ENCODE results near the gene SSC5D.

SSC5D gene

DNA sequence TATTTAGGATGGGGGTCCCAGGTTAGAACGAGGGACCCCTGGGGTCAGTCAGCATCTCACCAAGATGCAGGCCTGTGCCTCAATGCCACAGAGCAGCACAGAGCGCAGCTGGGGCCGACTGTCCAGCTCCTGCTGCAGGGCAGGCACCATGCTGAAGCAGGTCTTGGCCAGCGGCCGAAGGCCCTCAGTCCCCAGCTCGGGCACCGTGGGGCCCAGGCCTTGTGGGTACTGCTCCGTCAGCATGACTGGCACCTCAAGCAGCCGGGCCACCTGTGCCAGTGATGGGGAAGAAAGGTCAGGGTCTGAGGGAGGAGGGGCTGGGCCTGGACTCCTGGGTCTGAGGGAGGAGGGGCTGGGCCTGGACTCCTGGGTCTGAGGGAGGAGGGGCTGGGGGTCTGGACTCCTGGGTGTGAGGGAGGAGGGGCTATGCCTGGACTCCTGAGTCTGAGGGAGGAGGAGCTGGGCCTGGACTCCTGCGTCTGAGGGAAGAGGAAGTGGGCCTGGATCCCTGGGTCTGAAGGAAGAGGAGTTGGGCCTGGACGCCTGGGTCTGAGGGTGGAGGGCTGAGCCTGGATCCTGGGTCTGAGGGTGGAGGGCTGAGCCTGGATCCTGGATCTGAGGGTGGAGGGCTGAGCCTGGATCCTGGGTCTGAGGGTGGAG is 32.5 kb upstream of the SSC5D start:
- no peak for DNase-seq

DNA sequence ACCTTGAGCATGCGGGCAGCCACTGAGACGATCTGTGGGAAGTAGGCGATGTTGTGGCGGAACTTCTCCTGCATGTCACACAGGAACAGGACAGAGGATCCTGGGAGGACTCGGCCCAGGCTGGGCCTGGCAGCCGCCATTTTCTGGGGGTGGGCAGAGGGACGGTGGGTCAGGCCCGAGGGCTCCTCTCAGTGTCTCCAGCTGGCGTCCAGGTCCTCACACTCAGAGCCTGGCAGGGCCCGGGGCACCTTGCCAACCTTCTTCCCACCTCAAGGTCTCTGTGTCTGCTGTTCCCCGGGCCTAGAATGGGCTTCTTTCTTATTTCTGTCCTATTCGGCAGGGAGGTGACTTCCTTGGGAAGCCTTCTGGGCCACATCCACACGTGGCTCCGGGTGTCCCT is 31.9 kb upstream of the SSC5D start:
- DNase-seq: no peak

DNA sequence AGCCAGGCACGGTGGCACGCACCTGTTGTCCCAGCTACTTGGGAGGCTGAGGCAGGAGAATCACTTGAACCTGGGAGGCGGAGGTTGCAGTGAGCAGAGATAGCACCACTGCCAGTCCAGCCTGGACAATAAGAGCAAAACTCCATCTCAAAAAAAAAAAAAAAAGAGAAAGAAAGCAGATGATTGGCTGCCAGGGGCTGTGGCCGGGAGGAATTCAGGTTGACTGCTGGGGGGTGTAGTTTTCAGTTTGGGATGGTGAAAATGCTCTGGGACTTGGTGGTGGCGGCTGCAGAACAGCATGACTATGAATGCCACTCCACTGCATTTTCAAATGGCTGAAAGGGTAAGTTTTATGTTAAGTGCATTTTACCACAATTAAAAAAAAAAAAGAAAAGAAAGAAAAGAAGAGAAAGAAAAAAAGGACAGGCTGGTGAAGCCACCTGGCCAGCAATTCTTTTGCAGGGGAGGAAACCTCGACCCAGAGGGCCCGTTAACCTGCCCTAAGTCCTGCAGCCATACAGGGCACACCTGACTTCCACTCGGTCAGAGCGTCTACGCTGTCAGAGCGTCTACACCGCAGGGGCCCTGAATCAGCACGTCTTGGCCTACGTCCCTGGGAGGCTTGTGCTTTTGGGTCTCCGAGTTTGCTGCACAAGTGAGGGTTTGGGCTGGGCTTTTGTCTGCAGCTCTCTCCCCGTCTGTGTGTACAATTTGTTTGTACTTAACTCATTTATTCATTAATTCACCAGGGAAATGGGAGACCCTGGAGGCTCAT is 30.4 kb upstream of the SSC5D start:
- DNase-seq: no peak

DNA sequence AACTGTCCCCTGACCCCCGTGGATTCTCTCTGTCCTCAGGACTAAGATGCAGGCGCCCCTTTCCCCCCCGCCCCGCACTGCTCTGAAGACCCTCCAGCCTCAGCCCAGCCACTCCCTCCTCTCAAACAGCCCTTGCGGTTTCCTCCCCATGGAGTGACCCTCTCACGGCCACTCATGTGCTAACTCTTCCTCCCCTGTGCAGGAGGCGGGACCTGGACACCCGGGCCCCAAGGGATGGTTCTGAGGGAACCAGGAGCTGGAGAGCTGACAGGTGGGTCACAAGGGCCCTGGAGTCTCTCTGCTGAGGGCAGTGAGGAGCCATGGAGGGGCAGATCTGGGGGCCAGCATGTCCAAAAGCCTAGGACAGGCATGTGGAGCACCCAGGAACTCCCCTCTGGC is 28.7 kb upstream of the SSC5D start:
- no peak for DNase-seq

DNA sequence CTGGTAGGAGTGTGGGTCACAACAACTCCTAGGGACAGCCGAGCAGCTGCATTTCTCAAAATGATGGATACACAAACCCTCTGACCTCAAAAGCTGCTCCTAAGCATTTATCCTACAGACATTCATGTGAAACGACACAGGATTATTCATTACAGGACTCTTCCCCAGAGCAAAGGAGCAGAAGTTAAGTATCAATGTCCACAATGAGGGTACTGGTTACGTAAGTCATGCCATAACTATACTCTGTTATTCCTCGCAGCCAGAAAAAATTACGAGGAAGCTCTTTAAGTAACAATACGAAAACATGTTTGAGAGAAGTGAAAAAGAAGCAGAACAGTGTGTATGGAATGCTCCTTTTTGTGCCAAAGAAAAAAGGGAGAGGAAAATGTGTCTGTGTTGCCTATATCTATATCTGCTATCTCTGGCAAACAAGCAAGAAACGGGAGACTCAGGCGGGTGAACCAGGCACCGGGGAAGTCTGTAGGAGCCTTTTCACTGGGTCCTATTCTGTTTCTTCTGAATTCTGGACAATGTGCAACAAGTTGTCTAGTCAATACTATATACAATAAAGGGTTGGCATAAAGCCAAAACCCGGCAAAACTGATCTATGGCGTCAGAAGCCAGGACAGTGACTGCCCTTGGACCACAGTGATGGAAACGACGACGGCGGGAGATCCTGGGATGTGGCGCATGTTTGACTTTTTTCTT is 28.1 kb upstream of the SSC5D start:
- DNase-seq: no peak

DNA sequence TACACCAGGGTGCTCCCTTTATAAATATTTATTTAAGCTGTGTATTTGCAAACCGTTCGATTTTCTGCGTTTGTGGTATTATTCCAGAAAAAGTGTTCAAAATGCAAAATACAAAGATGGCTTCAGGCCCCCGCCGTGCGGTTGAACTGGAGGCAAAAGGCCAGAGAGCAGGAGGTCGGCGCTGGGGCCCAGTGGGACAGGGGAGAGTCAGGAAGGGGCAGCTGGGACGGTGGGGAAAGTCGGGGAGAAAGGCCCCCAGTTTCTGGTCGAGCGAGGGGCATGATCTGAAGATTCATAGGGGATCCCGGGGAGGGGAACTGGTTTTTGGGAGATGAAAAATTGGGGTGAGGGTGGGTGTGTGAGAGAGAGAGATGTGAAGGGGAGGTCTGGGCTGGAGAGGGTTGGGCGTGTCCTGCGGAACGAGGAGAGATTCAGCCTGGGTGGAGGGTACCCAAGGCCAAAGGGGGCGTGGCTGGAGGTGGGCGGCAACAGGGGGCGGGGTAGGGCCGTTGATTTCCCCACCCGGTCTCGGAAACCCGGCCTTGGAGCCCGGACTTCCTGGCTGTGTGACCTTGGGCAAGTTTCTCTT is 27.5 kb upstream of the SSC5D start:
- no peak for DNase-seq

DNA sequence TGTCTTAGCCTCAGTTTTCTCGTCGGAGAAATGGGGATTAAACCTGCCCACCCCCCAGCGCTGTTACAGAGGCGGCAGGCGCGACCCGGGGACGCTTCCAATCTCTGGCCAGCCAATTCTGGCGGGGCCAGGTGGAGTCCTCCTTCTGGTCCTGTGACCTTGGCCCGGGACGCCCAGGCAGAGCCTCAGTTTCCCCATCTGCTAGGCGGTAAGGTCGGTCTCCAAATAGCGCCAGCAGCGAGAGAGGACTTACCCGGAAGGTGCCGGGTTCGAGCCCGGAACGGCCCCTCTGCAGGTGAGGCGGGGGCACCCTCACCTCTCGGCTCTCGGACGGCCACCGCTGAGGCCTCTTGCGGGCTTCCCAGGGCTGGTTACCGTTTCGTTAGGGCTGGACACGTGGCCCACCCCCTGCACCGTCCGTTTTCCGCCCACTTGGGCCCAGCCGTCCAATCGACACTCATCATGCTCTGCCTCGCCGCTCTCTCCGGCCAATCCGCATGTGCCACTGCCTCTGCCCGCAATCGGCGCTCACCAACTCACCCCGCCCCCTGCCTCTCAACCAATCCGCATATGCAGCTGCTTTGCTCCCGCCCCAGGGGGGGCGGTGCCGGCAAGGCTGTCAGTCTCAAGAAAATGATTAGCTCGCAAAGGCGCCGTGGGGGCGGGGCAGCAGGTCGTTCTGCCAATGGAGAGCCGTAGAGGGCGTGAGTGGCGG is 26.8 kb upstream of the SSC5D start, which contains the start of gene ISOC2:
ISOC2 (minus strand) TSS at position 384 of the 715 bp plus-strand sequence. CDS start 5,156 bp downstream, outside the sequence.
- peak; percentile 100 for DNase-seq

DNA sequence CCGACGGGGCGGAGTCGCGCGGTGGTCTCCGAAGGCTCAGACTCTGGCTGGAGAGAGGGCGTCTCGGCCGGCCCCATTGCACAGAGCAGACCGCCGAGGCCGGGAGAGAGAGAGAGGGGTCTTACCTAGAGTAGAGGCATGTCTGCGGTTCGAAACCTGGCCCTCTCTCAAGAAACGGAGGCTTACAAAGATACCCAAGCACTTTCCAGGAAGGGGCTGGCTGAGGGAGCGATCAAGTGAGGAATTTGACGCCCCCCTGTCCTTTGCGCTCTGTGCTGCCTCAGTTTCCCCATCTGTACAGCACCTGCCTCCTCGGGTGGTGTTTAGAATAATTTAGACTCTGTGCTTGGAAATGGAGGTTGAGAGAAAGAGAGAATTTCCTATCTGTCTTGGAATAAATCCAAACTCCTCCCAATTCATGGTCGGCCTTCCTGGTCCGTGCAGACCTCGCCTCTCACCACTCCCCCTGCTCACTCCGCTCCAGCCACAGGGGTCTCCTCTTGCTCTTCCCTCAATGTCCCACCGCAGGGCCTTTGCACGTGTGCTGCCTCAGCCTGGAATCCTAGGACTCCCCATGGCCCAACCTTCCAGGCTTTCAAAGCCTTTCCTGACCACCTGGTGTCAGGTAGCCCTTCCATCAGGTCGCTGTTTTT is 26.1 kb upstream of the SSC5D start:
- DNase-seq: no peak

DNA sequence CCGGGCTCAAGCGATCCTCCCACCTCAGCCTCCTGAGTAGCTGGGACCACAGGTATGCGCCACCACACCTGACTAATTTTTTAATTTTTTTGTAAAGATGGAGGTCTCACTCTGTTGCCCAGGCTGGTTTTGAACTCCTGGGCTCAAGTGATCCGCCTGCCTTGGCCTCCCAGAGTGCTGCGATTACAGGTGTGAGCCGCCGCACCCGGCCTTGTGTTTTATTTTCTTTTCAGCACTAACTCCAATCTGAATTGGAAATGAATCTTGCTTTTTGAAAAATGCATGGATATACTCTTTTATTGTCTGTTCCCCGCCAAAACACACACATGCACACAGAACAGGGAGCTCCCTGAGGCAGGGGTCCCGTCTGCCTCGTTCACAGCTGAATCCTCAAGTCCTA is 25.5 kb upstream of the SSC5D start:
- no peak for DNase-seq

DNA sequence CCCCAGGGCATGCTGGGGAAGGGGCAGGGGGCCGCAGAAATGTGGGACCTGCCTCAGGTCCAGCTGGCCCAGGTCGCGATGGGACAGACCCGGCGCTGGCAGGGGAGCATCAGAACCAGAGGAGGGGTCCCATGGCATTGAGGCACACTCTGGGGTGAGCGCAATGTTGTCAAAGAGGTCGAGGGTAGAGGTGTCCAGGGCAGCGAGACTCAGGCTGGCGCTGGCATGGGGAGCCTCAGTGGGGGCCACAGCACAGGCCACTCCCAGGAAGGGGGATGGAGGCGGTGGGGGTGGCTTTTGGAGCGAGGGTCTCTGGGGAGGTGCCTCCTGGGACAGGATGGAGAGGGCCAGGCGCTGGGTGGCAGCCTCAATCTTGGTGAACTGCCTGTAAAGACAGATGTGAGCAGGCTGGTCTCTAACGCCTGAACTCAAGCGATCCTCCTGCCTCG is 24.6 kb upstream of the SSC5D start:
- DNase-seq: no peak

DNA sequence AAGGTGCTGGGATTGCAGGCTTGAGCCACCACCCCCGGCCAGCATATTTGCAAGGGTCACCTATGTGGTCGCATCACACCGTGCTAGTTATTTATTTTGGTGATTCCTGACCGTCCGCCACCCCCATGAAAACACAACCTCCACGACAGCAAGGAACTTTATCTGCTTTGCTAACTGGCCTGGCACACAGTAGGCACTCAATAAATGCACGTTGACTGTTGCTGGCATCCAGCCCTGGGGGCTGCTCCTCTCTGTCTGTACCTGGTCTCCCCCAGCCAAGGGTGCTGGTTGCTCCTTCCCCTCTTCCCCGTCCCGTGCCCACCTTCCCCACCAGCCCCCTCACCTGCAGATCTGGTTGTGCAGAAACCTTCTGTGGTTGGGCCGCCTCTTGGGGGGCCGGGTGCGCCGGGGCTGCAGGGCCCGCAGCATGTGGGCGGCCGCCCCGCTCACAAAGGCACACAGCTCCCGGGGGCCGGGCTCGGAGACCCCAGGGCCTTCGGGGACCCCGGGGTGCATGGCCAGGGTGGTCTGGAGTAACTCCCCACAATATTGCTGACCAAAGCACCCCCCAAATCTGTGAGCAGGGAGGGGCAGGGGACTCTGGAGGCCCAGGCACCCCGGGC is 24.1 kb upstream of the SSC5D start:
- DNase-seq: no peak

DNA sequence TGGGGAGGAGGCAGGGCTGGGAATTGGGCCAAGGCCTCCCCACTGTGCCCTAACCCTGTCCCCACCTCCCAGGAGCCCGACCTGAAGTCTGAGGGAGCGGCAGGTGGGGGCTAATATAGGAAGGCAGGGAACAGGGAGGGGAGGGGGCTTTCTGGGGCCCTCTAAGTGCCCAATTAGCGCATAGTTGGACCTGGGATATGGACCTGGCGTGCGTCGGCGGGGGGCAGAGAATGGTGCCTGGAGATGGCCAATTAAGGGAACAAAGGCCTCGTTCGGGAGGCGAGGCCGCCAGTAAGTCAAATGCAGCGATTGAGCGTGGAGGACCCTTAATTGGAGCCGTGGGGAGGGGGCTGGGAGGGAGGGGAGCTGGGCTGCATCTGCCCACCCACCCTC is 23.6 kb upstream of the SSC5D start, which contains the start of gene C19orf85:
C19orf85 (minus strand) TSS at position 90 of the 393 bp plus-strand sequence. CDS start 197 bp downstream, outside the sequence.
- DNase-seq: no peak

DNA sequence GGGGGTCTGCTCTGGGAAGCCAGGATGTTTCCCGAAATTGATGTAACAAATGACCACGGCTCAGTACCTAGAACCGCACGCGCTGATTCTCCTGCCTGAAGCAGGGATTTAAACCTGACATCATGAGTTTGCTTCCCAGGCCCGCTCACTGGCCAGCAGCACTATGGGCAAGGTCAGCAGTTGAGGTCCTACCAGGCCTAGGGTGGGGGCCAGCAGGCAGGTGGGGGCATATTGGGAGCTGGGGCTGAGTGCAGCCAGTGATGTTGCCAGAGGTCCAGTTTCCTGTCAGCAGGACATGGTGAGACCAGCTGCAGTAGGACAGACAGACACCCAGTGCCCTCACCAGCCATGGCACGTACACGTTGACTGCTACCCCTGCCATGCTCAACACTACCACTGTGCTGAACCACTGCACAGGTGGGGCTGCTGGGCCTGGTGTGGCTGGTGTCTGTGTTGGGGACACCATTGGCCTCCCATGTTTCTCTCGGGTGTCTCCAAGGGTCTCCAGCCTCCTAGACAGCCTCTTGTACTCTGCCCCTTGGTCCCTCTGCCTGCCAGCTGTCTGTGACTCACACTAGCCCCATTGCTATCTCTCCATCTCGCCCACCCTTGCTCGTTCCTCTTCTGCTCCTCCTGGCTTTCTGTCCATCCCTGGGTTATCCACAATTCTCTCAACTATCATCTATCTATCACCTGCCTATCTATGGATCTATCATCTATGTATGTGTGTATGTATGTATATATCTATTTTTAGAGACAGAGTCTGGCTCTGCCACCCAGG is 22.6 kb upstream of the SSC5D start:
- DNase-seq: no peak

DNA sequence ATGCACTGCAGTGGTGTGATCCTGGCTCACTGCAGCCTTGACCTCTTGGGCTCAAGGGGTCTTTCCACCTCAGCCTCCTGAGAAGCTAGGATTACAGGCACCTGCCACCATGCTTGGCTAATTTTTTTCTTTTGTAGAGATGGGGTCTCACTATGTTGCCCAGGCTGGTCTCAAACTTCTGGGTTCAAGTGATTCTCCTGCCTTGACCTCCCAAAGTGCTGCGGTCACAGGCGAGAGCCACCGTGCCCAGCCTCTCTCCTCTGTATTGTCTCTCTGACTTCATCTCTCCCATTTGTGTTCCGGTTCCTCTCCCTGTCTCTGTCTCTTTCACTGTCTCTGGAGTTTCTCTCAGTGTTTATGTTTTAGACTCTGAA is 22.0 kb upstream of the SSC5D start:
- no peak for DNase-seq

DNA sequence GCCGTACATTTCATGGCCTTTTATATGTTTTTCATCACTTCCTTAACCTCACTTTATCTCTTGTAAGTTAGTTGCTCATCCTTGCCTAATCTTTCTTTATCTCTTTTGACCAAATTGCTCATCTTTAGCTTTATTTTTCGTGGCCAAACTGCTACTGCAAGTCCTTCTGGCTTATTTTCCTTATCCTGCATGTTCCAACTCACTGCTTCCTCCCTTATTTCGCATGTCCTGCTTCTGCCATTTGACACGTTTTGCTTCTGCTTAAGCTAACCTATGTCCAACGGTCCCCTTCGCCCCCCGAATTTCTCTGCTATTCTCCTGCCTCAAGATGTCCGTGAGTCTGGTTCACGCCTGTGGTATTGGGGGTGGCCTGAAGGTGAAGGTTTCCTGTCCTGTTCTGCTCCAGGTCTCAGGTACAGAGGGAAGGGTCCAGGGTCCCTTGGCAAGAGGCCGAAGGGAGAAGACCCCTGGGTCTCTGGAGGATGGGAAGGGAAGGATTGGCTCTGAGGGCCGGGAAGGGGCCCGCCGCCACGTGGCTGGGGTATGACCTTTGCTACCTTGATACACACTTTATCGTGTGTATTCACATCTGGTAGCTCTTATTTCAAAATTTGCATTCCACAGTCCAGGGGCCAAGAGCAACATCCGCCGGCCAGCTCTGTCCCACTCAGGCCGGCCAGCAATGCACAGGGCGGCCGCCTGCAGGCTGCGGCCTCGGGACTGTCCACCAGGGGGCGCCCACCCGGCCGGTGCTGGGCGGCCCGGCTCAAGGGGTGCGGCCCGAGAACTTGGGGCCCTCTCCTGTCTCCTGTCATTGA is 20.8 kb upstream of the SSC5D start:
- DNase-seq: peak; percentile 73

DNA sequence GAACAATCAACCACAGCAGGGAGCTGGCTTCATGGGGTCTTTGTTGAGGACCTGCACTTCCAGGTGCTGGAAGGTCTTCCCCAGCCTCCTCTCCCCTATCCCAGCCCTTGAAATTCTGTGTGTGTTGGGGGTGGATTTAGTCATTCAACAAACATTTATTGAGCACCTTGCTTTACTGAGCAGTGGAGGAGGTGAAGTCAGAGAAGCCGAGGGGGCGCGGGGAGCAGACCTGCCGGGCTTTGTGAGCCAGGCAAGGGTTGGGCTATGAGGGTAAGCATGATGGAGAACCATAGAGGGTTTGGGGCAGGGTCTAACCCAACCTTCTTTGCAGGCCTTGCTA is 20.2 kb upstream of the SSC5D start:
- DNase-seq: no peak

DNA sequence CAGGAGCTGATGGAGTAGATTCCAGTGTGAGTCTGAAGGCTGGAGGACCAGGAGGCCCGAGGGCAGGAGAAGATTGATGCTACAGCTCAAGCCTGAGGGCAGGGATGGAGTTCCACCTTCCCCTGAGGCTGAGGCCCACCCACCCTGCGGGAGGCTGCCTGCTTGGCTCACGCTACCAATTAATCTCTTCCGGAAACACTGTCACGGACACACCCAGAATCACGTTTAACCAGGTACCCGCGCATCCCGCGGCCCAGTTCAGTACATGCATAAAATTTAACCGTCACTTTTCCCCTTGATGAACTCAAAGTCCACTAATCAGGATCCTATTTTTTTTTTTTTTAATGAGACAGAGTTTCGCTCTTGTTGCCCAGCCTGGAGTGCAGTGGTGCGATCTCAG is 17.0 kb upstream of the SSC5D start:
- DNase-seq: no peak

DNA sequence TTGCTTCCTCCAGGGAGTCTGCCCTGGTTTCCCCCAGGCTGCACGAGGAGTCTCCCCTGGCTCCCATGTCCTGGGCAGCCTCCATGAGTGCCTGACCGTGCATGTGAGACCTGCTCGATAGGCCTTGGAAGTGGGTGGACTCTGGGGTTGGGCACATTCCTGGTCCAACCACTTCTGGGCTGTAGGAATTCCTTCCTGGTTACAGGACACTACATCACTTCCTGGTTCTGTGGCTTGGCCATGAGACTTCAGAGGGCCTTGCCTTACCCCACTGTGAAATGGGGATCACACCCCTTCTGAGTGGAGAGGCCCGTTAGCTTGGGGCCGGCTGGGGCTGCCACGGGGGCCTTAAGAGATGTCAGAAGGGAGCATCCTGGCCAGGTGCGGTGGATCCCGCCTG is 15.8 kb upstream of the SSC5D start:
- no peak for DNase-seq

DNA sequence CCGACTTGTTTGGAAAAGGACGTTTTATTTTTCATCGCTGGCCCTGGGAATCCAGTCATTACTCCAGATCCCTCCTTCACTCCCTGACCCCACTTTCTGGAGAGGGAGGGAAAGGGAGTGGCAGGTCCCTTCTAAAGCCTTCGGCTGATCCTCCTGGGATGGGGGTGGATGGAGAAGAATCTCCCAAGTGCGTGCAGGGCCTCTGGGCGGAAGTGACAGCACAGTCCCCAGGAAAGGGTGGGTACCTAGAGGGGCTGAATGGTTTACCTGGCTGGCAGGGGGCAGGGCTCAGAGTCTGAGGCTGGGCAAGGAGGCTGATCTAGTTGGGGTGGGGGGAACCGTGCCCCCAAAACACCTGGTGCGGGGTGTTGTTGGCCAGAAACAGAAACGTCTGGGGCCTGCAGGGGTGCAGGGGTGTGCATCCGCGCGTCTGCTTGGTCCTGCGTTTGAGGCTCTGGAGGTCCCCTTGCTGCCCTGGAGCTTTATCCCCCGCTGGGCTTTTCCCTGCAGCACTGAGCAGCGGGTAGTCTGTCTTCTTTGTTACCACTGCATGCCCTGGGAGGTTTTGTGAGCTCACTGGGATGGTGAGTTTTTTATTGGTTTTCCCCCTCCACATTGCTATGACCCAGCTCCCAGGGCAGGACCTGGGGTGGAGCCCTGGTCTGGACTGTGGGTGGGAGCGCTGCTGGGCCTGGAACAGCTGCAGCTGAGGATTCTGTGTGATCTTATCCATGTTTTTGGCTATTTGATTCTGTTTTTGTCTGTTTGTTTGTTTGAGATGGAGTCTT is 14.8 kb upstream of the SSC5D start:
- no peak for DNase-seq

Data from activated T-cell treated with anti-CD3 and anti-CD28 coated beads, Interleukin-2, amount 50 U/mL, for 1 hour (primary cell).